ENCODE results near the gene C13orf42.

The C13orf42 gene

GRCh38 chr13:51050021-51050830 lies 60.8 kb downstream of the C13orf42 start:
- Histone ChIP-seq H3K27ac (ENCODE audit: insufficient read depth, low read length, poor library complexity, severe bottlenecking) (no peak overlapping the region), H3K36me3 (ENCODE audit: control insufficient read depth, insufficient read depth, low read length) (no peaks in the 10 kb centered on the region), H3K4me1 (ENCODE audit: control insufficient read depth, insufficient read depth, low read length, poor library complexity, severe bottlenecking) (no peaks in the 10 kb centered on the region), H3K4me3 (ENCODE audit: insufficient read depth, low read depth, low read length, poor library complexity, severe bottlenecking) (no peak overlapping the region), H3K27me3 (replicated peaks; ENCODE audit: control insufficient read depth, insufficient read depth, low read length, poor library complexity, severe bottlenecking) (no peaks in the 10 kb centered on the region), H3K9me3 (ENCODE audit: control insufficient read depth, low read length) (no peaks in the 10 kb centered on the region)
- no peak for DNase-seq

GRCh38 chr13:51048616-51049015 lies 62.5 kb downstream of the C13orf42 start:
- H3K36me3 ChIP-seq (ENCODE audit: control insufficient read depth, insufficient read depth, low read length), result no peaks in the 10 kb centered on the region
- DNase-seq, result no peak
- no peaks in the 10 kb centered on the region for H3K27me3 ChIP-seq (replicated peaks; ENCODE audit: control insufficient read depth, insufficient read depth, low read length, poor library complexity, severe bottlenecking)
- H3K9me3 ChIP-seq (ENCODE audit: control insufficient read depth, low read length), result no peaks in the 10 kb centered on the region
- no peak overlapping the region for H3K27ac ChIP-seq (ENCODE audit: insufficient read depth, low read length, poor library complexity, severe bottlenecking)
- no peaks in the 10 kb centered on the region for H3K4me1 ChIP-seq (ENCODE audit: control insufficient read depth, insufficient read depth, low read length, poor library complexity, severe bottlenecking)
- H3K4me3 ChIP-seq (ENCODE audit: insufficient read depth, low read depth, low read length, poor library complexity, severe bottlenecking), result no peak overlapping the region

GRCh38 chr13:51048166-51048461 lies 63.0 kb downstream of the C13orf42 start:
- Histone ChIP-seq H3K9me3 (ENCODE audit: control insufficient read depth, low read length) (no peaks in the 10 kb centered on the region), H3K4me1 (ENCODE audit: control insufficient read depth, insufficient read depth, low read length, poor library complexity, severe bottlenecking) (no peaks in the 10 kb centered on the region), H3K27ac (ENCODE audit: insufficient read depth, low read length, poor library complexity, severe bottlenecking) (no peak overlapping the region), H3K36me3 (ENCODE audit: control insufficient read depth, insufficient read depth, low read length) (no peaks in the 10 kb centered on the region), H3K4me3 (ENCODE audit: insufficient read depth, low read depth, low read length, poor library complexity, severe bottlenecking) (no peak overlapping the region), H3K27me3 (replicated peaks; ENCODE audit: control insufficient read depth, insufficient read depth, low read length, poor library complexity, severe bottlenecking) (no peaks in the 10 kb centered on the region)
- DNase-seq, result no peak

- H3K27me3 ChIP-seq (replicated peaks; ENCODE audit: control insufficient read depth, insufficient read depth, low read length, poor library complexity, severe bottlenecking), result no peaks in the 10 kb centered on the region
- DNase-seq, result no peak
- no peak overlapping the region for H3K27ac ChIP-seq (ENCODE audit: insufficient read depth, low read length, poor library complexity, severe bottlenecking)
- no peaks in the 10 kb centered on the region for H3K36me3 ChIP-seq (ENCODE audit: control insufficient read depth, insufficient read depth, low read length)
- H3K4me3 ChIP-seq (ENCODE audit: insufficient read depth, low read depth, low read length, poor library complexity, severe bottlenecking), result no peak overlapping the region
- no peaks in the 10 kb centered on the region for H3K9me3 ChIP-seq (ENCODE audit: control insufficient read depth, low read length)
- H3K4me1 ChIP-seq (ENCODE audit: control insufficient read depth, insufficient read depth, low read length, poor library complexity, severe bottlenecking), result no peaks in the 10 kb centered on the region
Observed at GRCh38 chr13:51047434-51048165, 63.5 kb downstream of the C13orf42 start.

GRCh38 chr13:51045451-51045850 lies 65.6 kb downstream of the C13orf42 start:
- Histone ChIP-seq H3K27me3 (replicated peaks; ENCODE audit: control insufficient read depth, insufficient read depth, low read length, poor library complexity, severe bottlenecking) (no peaks in the 10 kb centered on the region), H3K36me3 (ENCODE audit: control insufficient read depth, insufficient read depth, low read length) (no peaks in the 10 kb centered on the region), H3K9me3 (ENCODE audit: control insufficient read depth, low read length) (no peaks in the 10 kb centered on the region), H3K4me3 (ENCODE audit: insufficient read depth, low read depth, low read length, poor library complexity, severe bottlenecking) (no peak overlapping the region), H3K27ac (ENCODE audit: insufficient read depth, low read length, poor library complexity, severe bottlenecking) (no peak overlapping the region), H3K4me1 (ENCODE audit: control insufficient read depth, insufficient read depth, low read length, poor library complexity, severe bottlenecking) (no peaks in the 10 kb centered on the region)
- DNase-seq, result no peak

- no peak overlapping the region for H3K27ac ChIP-seq (ENCODE audit: insufficient read depth, low read length, poor library complexity, severe bottlenecking)
- no peaks in the 10 kb centered on the region for H3K27me3 ChIP-seq (replicated peaks; ENCODE audit: control insufficient read depth, insufficient read depth, low read length, poor library complexity, severe bottlenecking)
- no peaks in the 10 kb centered on the region for H3K4me1 ChIP-seq (ENCODE audit: control insufficient read depth, insufficient read depth, low read length, poor library complexity, severe bottlenecking)
- no peaks in the 10 kb centered on the region for H3K9me3 ChIP-seq (ENCODE audit: control insufficient read depth, low read length)
- no peaks in the 10 kb centered on the region for H3K36me3 ChIP-seq (ENCODE audit: control insufficient read depth, insufficient read depth, low read length)
- DNase-seq, result no peak
- no peak overlapping the region for H3K4me3 ChIP-seq (ENCODE audit: insufficient read depth, low read depth, low read length, poor library complexity, severe bottlenecking)
Observed at GRCh38 chr13:51044023-51044665, 66.9 kb downstream of the C13orf42 start.

GRCh38 chr13:51043310-51043709 lies 67.8 kb downstream of the C13orf42 start:
- Histone ChIP-seq H3K4me3 (ENCODE audit: insufficient read depth, low read depth, low read length, poor library complexity, severe bottlenecking) (no peak overlapping the region), H3K4me1 (ENCODE audit: control insufficient read depth, insufficient read depth, low read length, poor library complexity, severe bottlenecking) (no peaks in the 10 kb centered on the region), H3K27me3 (replicated peaks; ENCODE audit: control insufficient read depth, insufficient read depth, low read length, poor library complexity, severe bottlenecking) (no peaks in the 10 kb centered on the region)

GRCh38 chr13:51041710-51042109 lies 69.4 kb downstream of the C13orf42 start:
- Histone ChIP-seq H3K36me3 (ENCODE audit: control insufficient read depth, insufficient read depth, low read length) (no peaks in the 10 kb centered on the region), H3K27ac (ENCODE audit: insufficient read depth, low read length, poor library complexity, severe bottlenecking) (no peak overlapping the region), H3K9me3 (ENCODE audit: control insufficient read depth, low read length) (no peaks in the 10 kb centered on the region), H3K27me3 (replicated peaks; ENCODE audit: control insufficient read depth, insufficient read depth, low read length, poor library complexity, severe bottlenecking) (no peaks in the 10 kb centered on the region), H3K4me3 (ENCODE audit: insufficient read depth, low read depth, low read length, poor library complexity, severe bottlenecking) (no peak overlapping the region), H3K4me1 (ENCODE audit: control insufficient read depth, insufficient read depth, low read length, poor library complexity, severe bottlenecking) (no peaks in the 10 kb centered on the region)
- no peak for DNase-seq

More at GRCh38 chr13:51043310-51043709, 67.8 kb downstream of the C13orf42 start:
- Histone ChIP-seq H3K27ac (ENCODE audit: insufficient read depth, low read length, poor library complexity, severe bottlenecking) (no peak overlapping the region), H3K36me3 (ENCODE audit: control insufficient read depth, insufficient read depth, low read length) (no peaks in the 10 kb centered on the region), H3K9me3 (ENCODE audit: control insufficient read depth, low read length) (no peaks in the 10 kb centered on the region)
- DNase-seq, result no peak

GRCh38 chr13:51041126-51041525 lies 69.9 kb downstream of the C13orf42 start:
- no peak overlapping the region for H3K27ac ChIP-seq (ENCODE audit: insufficient read depth, low read length, poor library complexity, severe bottlenecking)
- H3K36me3 ChIP-seq (ENCODE audit: control insufficient read depth, insufficient read depth, low read length), result no peaks in the 10 kb centered on the region
- H3K4me1 ChIP-seq (ENCODE audit: control insufficient read depth, insufficient read depth, low read length, poor library complexity, severe bottlenecking), result no peaks in the 10 kb centered on the region
- no peak for DNase-seq
- no peak overlapping the region for H3K4me3 ChIP-seq (ENCODE audit: insufficient read depth, low read depth, low read length, poor library complexity, severe bottlenecking)
- H3K9me3 ChIP-seq (ENCODE audit: control insufficient read depth, low read length), result no peaks in the 10 kb centered on the region
- no peaks in the 10 kb centered on the region for H3K27me3 ChIP-seq (replicated peaks; ENCODE audit: control insufficient read depth, insufficient read depth, low read length, poor library complexity, severe bottlenecking)

- Histone ChIP-seq H3K4me1 (ENCODE audit: control insufficient read depth, insufficient read depth, low read length, poor library complexity, severe bottlenecking) (no peaks in the 10 kb centered on the region), H3K27ac (ENCODE audit: insufficient read depth, low read length, poor library complexity, severe bottlenecking) (no peak overlapping the region), H3K27me3 (replicated peaks; ENCODE audit: control insufficient read depth, insufficient read depth, low read length, poor library complexity, severe bottlenecking) (no peaks in the 10 kb centered on the region), H3K9me3 (ENCODE audit: control insufficient read depth, low read length) (no peaks in the 10 kb centered on the region), H3K36me3 (ENCODE audit: control insufficient read depth, insufficient read depth, low read length) (no peaks in the 10 kb centered on the region), H3K4me3 (ENCODE audit: insufficient read depth, low read depth, low read length, poor library complexity, severe bottlenecking) (no peak overlapping the region)
- DNase-seq, result no peak
Observed at GRCh38 chr13:51040431-51040830, 70.6 kb downstream of the C13orf42 start.

Measured in effector memory CD4-positive, alpha-beta T cell (primary cell).